GM12801 (cell line): Measurements from ENCODE around the gene NOS1.

ENCODE experiments used
- CTCF ChIP-seq: IDR thresholded peaks from one replicate; pipeline ENCODE4 v1.5.1; 2011; ENCODE audit warnings: control low read depth; ENCODE audit not compliant: insufficient read length; ENCODE audit errors: extremely low read depth

The NOS1 gene

GRCh38 chr12:117300174-117300573 lies 61.3 kb downstream of the NOS1 start:
- TF ChIP-seq CTCF = no peak

GRCh38 chr12:117298648-117299225 lies 62.7 kb downstream of the NOS1 start:
- no peak for TF ChIP-seq CTCF

GRCh38 chr12:117298191-117298590 lies 63.2 kb downstream of the NOS1 start:
- no peak for TF ChIP-seq CTCF

GRCh38 chr12:117294189-117294603 lies 67.2 kb downstream of the NOS1 start:
- no peak for TF ChIP-seq CTCF

- no peak for TF ChIP-seq CTCF
These were observed 67.9 kb downstream of the NOS1 start for GRCh38 chr12:117293510-117293909.

GRCh38 chr12:117292688-117293087 lies 68.7 kb downstream of the NOS1 start:
- no peak for TF ChIP-seq CTCF

- TF ChIP-seq CTCF = no peak
These were observed 77.3 kb downstream of the NOS1 start for GRCh38 chr12:117284140-117284539.
